ACC112 (cell line): ENCODE data around the gene ANAPC2.

ENCODE experiments used
- H2AFZ ChIP-seq: fragments of 200-600 bp; sonication (generic); one replicate; pipeline ENCODE4 v1.6.0; 2017; ENCODE audit warnings: antibody characterized with exemption, low read length; ENCODE audit not compliant: unreplicated experiment
- H3K27ac ChIP-seq: fragments of 200-600 bp; sonication (generic); 2 replicates; pipeline ENCODE4 v1.5.1; 2014; ENCODE audit warnings: low read depth, mild to moderate bottlenecking, antibody characterized with exemption, low read length, moderate library complexity
- H3K27me3 ChIP-seq: fragments of 200-600 bp; sonication (generic); 2 replicates; pipeline ENCODE4 v1.6.1; 2014; ENCODE audit warnings: mild to moderate bottlenecking, antibody characterized with exemption, low read length, moderate library complexity, mixed read lengths; ENCODE audit not compliant: insufficient read depth
- H3K36me3 ChIP-seq: fragments of 200-600 bp; sonication (generic); 2 replicates; pipeline ENCODE4 v1.6.1; 2016; ENCODE audit warnings: mild to moderate bottlenecking, antibody characterized with exemption, low read length, moderate library complexity, mixed read lengths; ENCODE audit not compliant: insufficient read depth
- H3K4me1 ChIP-seq: fragments of 200-600 bp; sonication (generic); one replicate; pipeline ENCODE4 v1.6.1; 2016; ENCODE audit warnings: low read length, mixed read lengths; ENCODE audit not compliant: insufficient read depth, unreplicated experiment, control insufficient read depth
- H3K4me3 ChIP-seq: fragments of 200-600 bp; sonication (generic); 2 replicates; pipeline ENCODE4 v1.5.1; 2014; ENCODE audit warnings: mild to moderate bottlenecking, low read depth, low read length
- H3K79me2 ChIP-seq: fragments of 200-600 bp; sonication (generic); one replicate; pipeline ENCODE4 v1.6.0; 2016; ENCODE audit warnings: low read length; ENCODE audit not compliant: control insufficient read depth, unreplicated experiment, insufficient read depth

ANAPC2 gene

DNA sequence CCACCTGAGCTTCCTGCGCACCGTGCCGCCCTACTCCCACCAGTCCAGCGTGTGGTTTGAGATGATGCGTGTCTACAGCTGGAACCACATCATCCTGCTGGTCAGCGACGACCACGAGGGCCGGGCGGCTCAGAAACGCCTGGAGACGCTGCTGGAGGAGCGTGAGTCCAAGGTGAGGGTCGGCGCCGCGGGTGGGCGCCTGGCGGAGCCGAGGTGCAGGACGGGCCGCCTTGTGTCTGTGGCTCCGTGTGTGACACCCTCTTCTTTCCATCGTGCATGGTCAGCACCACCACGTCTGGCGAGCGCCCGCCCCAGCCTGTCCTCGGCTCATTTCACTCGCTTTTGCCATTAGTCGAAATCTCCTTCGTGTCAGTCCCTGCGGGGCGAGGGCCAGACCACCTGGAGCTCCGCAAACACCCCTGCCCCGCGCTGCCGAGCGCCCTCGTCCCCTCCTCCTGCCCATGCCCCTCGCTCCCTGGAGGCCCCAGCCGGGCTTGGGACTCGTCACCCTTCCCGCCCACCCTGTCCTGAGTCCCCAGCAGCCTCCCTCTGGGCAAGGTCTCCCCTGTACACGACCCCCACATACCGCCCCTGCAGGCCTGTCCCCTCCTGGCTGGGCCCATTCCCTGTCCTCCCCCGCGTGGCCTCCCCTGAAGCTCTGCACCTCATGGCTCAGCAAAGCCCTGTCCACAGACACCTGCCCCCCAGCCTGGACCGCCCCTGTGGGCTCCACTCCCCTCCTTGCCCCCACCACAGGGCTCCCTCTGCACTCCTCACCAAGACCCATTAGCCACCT, 42.4 kb downstream of the ANAPC2 start:
- Histone ChIP-seq H3K36me3 (no peaks in the 10 kb centered on the region), H3K4me3 (no peak overlapping the region), H3K79me2 (no peaks in the 10 kb centered on the region), H3K27ac (no peak overlapping the region), H3K27me3 (peaks cover 24% of the 10 kb centered on the region), H2AFZ (no peak overlapping the region), H3K4me1 (no peaks in the 10 kb centered on the region)

GRCh38 chr9:137143459-137143858, 44.9 kb downstream of the ANAPC2 start:
- H3K4me1 ChIP-seq = no peaks in the 10 kb centered on the region
- no peak overlapping the region for H2AFZ ChIP-seq
- no peaks in the 10 kb centered on the region for H3K79me2 ChIP-seq
- H3K36me3 ChIP-seq = no peaks in the 10 kb centered on the region
- H3K27me3 ChIP-seq = peaks cover 48% of the 10 kb centered on the region
- no peak overlapping the region for H3K4me3 ChIP-seq
- no peak overlapping the region for H3K27ac ChIP-seq

DNA sequence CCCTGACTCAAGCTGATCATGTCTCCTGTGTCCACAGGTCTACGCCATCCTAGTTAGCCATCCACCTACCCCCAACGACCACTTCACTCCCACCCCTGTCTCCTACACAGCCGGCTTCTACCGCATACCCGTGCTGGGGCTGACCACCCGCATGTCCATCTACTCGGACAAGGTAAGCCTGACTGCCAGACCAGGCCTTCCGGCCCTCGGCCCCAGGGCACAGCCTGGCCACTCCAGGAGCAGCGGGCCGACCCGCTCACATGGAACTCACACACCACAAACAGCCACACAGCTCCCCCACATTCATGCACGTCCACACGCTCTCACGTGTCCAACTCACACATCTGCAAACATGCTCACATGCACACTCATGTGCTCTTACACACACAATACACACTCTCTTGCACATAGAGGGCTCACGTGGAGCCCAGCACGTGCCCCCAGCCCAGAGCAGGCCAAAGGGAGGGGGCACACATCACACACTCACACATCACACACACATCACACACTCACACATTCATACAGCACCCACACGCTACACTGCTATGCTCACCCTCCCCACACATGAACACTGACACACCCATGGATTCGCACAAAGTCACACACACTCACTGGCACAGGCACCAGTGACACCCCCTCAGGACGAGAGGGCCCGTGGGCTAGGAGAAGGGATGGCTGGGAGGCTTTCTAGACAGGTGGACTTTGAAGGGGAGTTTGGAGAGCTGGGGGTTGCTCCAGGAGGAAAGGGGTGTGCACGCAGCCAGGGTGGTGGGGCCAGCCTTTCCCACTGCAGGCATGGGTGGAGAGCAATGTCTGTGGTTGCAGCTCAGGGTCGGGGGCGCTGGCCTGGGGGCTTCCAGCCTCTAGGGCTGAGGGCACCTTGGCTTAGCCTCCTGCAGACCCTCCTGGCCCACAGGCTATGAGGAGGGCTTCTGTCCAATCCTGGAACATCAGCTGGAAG, 46.1 kb downstream of the ANAPC2 start:
- peaks cover 53% of the 10 kb centered on the region for H3K27me3 ChIP-seq
- no peak overlapping the region for H3K27ac ChIP-seq
- H3K4me3 ChIP-seq = no peak overlapping the region
- H3K36me3 ChIP-seq = no peaks in the 10 kb centered on the region
- no peak overlapping the region for H2AFZ ChIP-seq
- H3K4me1 ChIP-seq = no peaks in the 10 kb centered on the region
- no peaks in the 10 kb centered on the region for H3K79me2 ChIP-seq

GRCh38 chr9:137141050-137141810, 47.1 kb downstream of the ANAPC2 start:
- Histone ChIP-seq H2AFZ (no peak overlapping the region), H3K4me1 (no peaks in the 10 kb centered on the region), H3K4me3 (no peak overlapping the region), H3K79me2 (no peaks in the 10 kb centered on the region), H3K36me3 (no peaks in the 10 kb centered on the region), H3K27me3 (peaks cover 62% of the 10 kb centered on the region), H3K27ac (no peak overlapping the region)

DNA sequence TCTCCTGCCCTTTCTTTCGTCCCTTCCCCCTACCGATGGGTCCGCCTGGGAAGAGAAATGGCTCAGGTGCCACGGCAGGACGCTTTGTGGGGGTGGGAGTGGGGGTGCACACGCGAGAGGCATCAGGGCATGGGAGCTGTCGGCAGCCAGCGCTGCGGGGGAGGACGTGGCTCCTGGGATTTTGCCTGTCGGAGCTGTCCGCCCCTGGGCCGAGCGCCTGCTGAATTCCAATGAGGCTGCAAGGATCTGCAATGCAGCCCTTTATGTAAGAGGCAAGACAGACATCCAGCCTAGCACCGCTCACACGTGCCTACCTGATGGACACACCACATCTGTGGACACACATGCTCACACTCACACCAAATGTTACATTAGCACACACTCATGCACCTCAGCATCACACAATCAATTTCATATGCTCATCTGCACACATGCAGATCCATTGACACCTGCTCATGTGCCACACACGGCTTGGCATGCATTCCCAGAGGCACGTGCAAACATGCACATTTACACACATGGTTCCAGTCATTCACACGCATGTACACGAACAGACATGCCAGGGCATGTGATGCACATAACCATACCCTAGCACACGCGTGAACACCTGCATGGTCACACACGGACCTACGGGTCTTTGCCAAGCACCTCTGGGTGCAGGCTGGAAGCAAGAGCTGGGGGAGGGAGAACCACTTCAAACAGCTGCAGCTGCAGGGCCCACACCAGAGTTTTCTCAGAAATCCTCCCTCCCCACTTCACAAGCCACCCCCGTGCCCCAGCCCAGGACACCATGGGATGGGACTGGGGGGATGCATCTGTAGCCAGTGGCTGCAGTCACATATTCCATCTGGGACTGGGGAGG, 48.0 kb downstream of the ANAPC2 start:
- H3K27me3 ChIP-seq = peaks cover 68% of the 10 kb centered on the region
- no peaks in the 10 kb centered on the region for H3K4me1 ChIP-seq
- no peak overlapping the region for H3K27ac ChIP-seq
- H3K36me3 ChIP-seq = no peaks in the 10 kb centered on the region
- H2AFZ ChIP-seq = no peak overlapping the region
- no peak overlapping the region for H3K4me3 ChIP-seq
- no peaks in the 10 kb centered on the region for H3K79me2 ChIP-seq

- Histone ChIP-seq H3K27ac (no peak overlapping the region), H3K4me1 (no peaks in the 10 kb centered on the region), H3K36me3 (no peaks in the 10 kb centered on the region), H3K79me2 (no peaks in the 10 kb centered on the region), H3K27me3 (peaks cover 68% of the 10 kb centered on the region), H3K4me3 (no peak overlapping the region), H2AFZ (no peak overlapping the region)
Measured at GRCh38 chr9:137139468-137140150, 48.8 kb downstream of the ANAPC2 start.

- no peak within 1 kb of the TSS for H3K4me3 ChIP-seq
- H3K36me3 ChIP-seq = no peaks in the 10 kb centered on the region
- H3K79me2 ChIP-seq = no peaks in the 10 kb centered on the region
- no peaks in the 10 kb centered on the region for H3K4me1 ChIP-seq
- H3K27ac ChIP-seq = no peak within 1 kb of the TSS
- peaks cover 68% of the 10 kb centered on the region for H3K27me3 ChIP-seq
- H2AFZ ChIP-seq = no peak within 1 kb of the TSS
Measured at GRCh38 chr9:137138722-137139467, 49.5 kb downstream of the ANAPC2 start, which contains the start of gene GRIN1. Gene GRIN1 (plus strand): TSS chr9:137139154. CDS start chr9:137139487, 333 bp downstream.

DNA sequence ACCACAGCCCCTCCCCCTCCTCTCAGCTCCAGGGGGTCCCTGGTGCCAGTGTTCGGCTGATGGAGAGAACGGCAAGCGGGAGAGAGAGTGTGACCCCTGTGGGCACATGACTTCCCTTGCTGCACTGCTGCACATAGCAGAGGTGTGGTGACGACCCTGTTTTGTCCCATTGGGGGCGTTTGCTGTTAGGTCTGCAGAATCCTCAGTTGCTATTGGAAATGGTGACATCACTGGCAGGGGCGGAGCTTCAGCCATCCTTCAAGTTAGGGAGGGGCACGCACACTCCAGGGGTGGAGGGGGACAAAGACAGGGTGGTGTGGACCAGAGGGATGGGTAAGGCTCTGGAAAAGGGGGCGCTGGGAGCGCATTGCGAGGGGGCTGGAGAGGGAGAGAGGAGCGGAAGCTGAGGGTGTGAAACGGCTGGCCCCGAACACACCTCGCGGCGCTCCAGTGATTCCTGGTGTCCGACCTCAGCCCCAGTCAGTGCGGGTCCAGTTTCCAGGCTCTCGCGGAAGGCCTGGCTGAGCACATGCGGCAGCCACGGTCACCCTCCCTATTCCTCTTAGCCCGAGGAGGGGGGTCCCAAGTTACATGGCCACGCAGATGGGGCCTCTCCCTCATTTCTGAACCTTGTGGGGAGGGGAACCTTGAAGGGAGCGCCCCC, 50.2 kb downstream of the ANAPC2 start:
- Histone ChIP-seq H3K79me2 (no peaks in the 10 kb centered on the region), H2AFZ (no peak overlapping the region), H3K4me3 (no peak overlapping the region), H3K4me1 (no peaks in the 10 kb centered on the region), H3K36me3 (no peaks in the 10 kb centered on the region), H3K27ac (no peak overlapping the region), H3K27me3 (peaks cover 67% of the 10 kb centered on the region)
